ENCODE results near the gene ENO4. TPM values are rescaled to one million over a fixed set of nuclear protein-coding genes. Genes with fewer than 3 reads are reported as not detected.

The ENO4 gene
- total and polyA plus RNA-seq, 9 of the 15 experiments (the other 6 are each of a cell fraction or from before 2014, with no cell fraction given): 0.07 TPM; not detected in 8

GRCh38 chr10:116801658-116802057, 47.6 kb upstream of the ENO4 start:
- Histone ChIP-seq H3K27ac (ENCODE audit: extremely low read depth, low read depth, low read length) (no peak overlapping the region), H3K4me3 (no peak overlapping the region), H3K9me3 (replicated peaks; ENCODE audit: control insufficient read depth, insufficient read depth, low read depth, low read length) (no peaks in the 10 kb centered on the region), H3K9ac (ENCODE audit: insufficient read depth in 1 of 2, low read depth in 2 of 2, low read length in 2 of 2) (no peak overlapping the region), H3K4me1 (replicated peaks in 1 of 2; ENCODE audit: control insufficient read depth in 2 of 2, insufficient read depth in 2 of 2, low read length in 2 of 2) (no peaks in the 10 kb centered on the region), H3K4me2 (ENCODE audit: insufficient read depth, low read length) (no peak overlapping the region), H2AFZ (ENCODE audit: low read depth, low read length) (no peak overlapping the region), H3K27me3 (ENCODE audit: control insufficient read depth in 2 of 2, insufficient read depth in 2 of 2, low read length in 2 of 2) (peaks cover 0 to 30% of the 10 kb centered on the region in 2 experiments; a peak in 2 of 5 replicates), H3K36me3 (ENCODE audit: control insufficient read depth, insufficient read depth, low read length) (no peaks in the 10 kb centered on the region), H4K20me1 (replicated peaks; ENCODE audit: control insufficient read depth, insufficient read depth, low read length) (no peaks in the 10 kb centered on the region), H3K9me1 (ENCODE audit: control insufficient read depth, insufficient read depth, low read length) (no peaks in the 10 kb centered on the region), H3K79me2 (ENCODE audit: control insufficient read depth, insufficient read depth, low read length) (no peaks in the 10 kb centered on the region)
- ChIA-PET CTCF (ENCODE audit: low intra/inter-chr PET ratio) (no interaction called here), POLR2A (no interaction called here)
- WGBS (ENCODE audit: insufficient coverage, low coverage, missing lambda C conversion rate): 0% methylated on average over 4 of the region's 4 CpGs
- ATAC-seq: no peak
- intact Hi-C loops (cut with micrococcal nuclease): no loop called here
- BruUV-seq (replicated peaks): no TSS peak
- DNase-seq (ENCODE audit: extremely low read depth in 1 of 4, low spot score in 3 of 4): no peak
- in situ Hi-C loops (cut with MboI): no loop called here
- FAIRE-seq: no peak
- TF ChIP-seq GATAD2B (IDR thresholded peaks at IDR 0.05; ENCODE audit: borderline replicate concordance) (no peak), CCNT2 (IDR thresholded peaks at IDR 0.05; ENCODE audit: borderline replicate concordance, extremely low read depth, insufficient read length, low read depth, low read length) (no peak), POLR2G (IDR thresholded peaks at IDR 0.05; ENCODE audit: low read depth, low read length) (no peak), FOXK1 (CRISPR knock-in tag; IDR thresholded peaks at IDR 0.05; ENCODE audit: borderline replicate concordance) (no peak), E4F1 (CRISPR knock-in tag; IDR thresholded peaks at IDR 0.05; ENCODE audit: borderline replicate concordance) (no peak), CREBBP (IDR thresholded peaks at IDR 0.05; ENCODE audit: low read depth, low read length) (no peak), ESRRB (CRISPR knock-in tag; IDR thresholded peaks at IDR 0.05; ENCODE audit: borderline replicate concordance) (no peak), CTCFL (IDR thresholded peaks at IDR 0.05; ENCODE audit: borderline replicate concordance, insufficient read depth, low read depth, low read length, poor library complexity, severe bottlenecking) (no peak), SMARCB1 (IDR thresholded peaks at IDR 0.05; ENCODE audit: insufficient read length, low read depth) (no peak), ZC3H4 (CRISPR knock-in tag; IDR thresholded peaks at IDR 0.05; ENCODE audit: borderline replicate concordance) (no peak), TSHZ1 (CRISPR knock-in tag; IDR thresholded peaks at IDR 0.05) (no peak), FOSL1 (tag; conservative IDR thresholded peaks at IDR 0.05) (no peak), FOXK2 (conservative IDR thresholded peaks at IDR 0.05 in 1 of 2, IDR thresholded peaks at IDR 0.05 in 1 of 2; ENCODE audit: low read depth in 2 of 2) (no peak)
